ENCODE data around the gene HNRNPA3. TPM values are rescaled to one million over a fixed set of nuclear protein-coding genes. Genes with fewer than 3 reads are reported as not detected.

HNRNPA3 gene
- polyA plus RNA-seq, 1 of the 3 experiments (the other 2 are of a cell fraction) = 102 TPM

GRCh38 chr2:177254433-177255226, 42.0 kb downstream of the HNRNPA3 start:
- DNase-seq = peak; percentile 24
- Histone ChIP-seq H3K27me3 (ENCODE audit: insufficient read depth) (no peaks in the 10 kb centered on the region), H3K27ac (ENCODE audit: low read depth in 2 of 2, low read length in 1 of 2) (peak overlapping the region in 1 of 2 experiments; percentile 20; a peak in 1 of 4 replicates), H3K4me2 (no peak overlapping the region), H2AFZ (ENCODE audit: low read depth) (no peak overlapping the region), H3K4me1 (ENCODE audit: control insufficient read depth in 1 of 2, insufficient read depth in 2 of 2, low read depth in 1 of 2, low read length in 1 of 2) (peaks cover 6 to 24% of the 10 kb centered on the region in 2 experiments; a peak in 2 of 4 replicates), H3F3A (replicated peaks; ENCODE audit: insufficient read depth) (peaks cover 3% of the 10 kb centered on the region), H3K4me3 (ENCODE audit: low read depth in 2 of 2, low read length in 1 of 2) (no peak overlapping the region), H3K36me3 (replicated peaks in 1 of 2; ENCODE audit: control insufficient read depth in 1 of 2, insufficient read depth in 2 of 2, low read length in 1 of 2) (peaks cover 15 to 24% of the 10 kb centered on the region in 2 experiments), H3K9ac (no peak overlapping the region), H3K9me3 (peaks cover 4% of the 10 kb centered on the region; the same call in 1 of the 2 replicates), H4K20me1 (ENCODE audit: insufficient read depth) (peaks cover 98% of the 10 kb centered on the region), H3K79me2 (ENCODE audit: insufficient read depth) (peaks cover 100% of the 10 kb centered on the region), H3K9me2 (no peaks in the 10 kb centered on the region)
- 70% methylated on average over 11 of the region's 11 CpGs for WGBS (ENCODE audit: low lambda C conversion rate)
- TF ChIP-seq MAX (IDR thresholded peaks at IDR 0.05; ENCODE audit: low read depth) = no peak
- no peak for TF ChIP-seq RFX5 (IDR thresholded peaks at IDR 0.05; ENCODE audit: low read length)
- peak; percentile 11; the same call in 1 of the 2 replicates for TF ChIP-seq RAD21 (IDR thresholded peaks at IDR 0.05; ENCODE audit: low read length)
- peak; percentile 57 for TF ChIP-seq CTCF (IDR thresholded peaks at IDR 0.05)
- POLR2A ChIA-PET = no interaction called here
- CTCF ChIA-PET = interaction anchor here (0.8 to 8.9 kb wide), 8 partner anchors 8 to 215 kb away, joined by 3 to 67 read pairs (median 3); partner anchors contain the start of gene NFE2L2

- no peaks in the 10 kb centered on the region for H3K9me2 ChIP-seq
- peaks cover 100% of the 10 kb centered on the region for H3K79me2 ChIP-seq (ENCODE audit: insufficient read depth)
- no peaks in the 10 kb centered on the region for H3K27me3 ChIP-seq (ENCODE audit: insufficient read depth)
- peaks cover 15 to 20% of the 10 kb centered on the region in 2 experiments for H3K36me3 ChIP-seq (replicated peaks in 1 of 2; ENCODE audit: control insufficient read depth in 1 of 2, insufficient read depth in 2 of 2, low read length in 1 of 2)
- ChIA-PET POLR2A (no interaction called here), CTCF (interaction anchor here (0.8 to 8.9 kb wide), 6 partner anchors 8 to 53 kb away, joined by 3 to 67 read pairs (median 3); partner anchors contain the start of gene NFE2L2)
- peaks cover 3% of the 10 kb centered on the region for H3F3A ChIP-seq (replicated peaks; ENCODE audit: insufficient read depth)
- no peak for DNase-seq
- no peak for TF ChIP-seq IRF3 (IDR thresholded peaks at IDR 0.05; ENCODE audit: low read depth, low read length)
- peaks cover 4% of the 10 kb centered on the region; the same call in 1 of the 2 replicates for H3K9me3 ChIP-seq
- WGBS (ENCODE audit: low lambda C conversion rate) = 63% methylated on average over 2 of the region's 2 CpGs
- H3K9ac ChIP-seq = no peak overlapping the region
- peaks cover 99% of the 10 kb centered on the region for H4K20me1 ChIP-seq (ENCODE audit: insufficient read depth)
- peak overlapping the region; percentile 15; the same call in 1 of the 2 replicates for H3K4me2 ChIP-seq
- H3K4me3 ChIP-seq (ENCODE audit: low read depth in 2 of 2, low read length in 1 of 2) = no peak overlapping the region
- H3K27ac ChIP-seq (ENCODE audit: low read depth in 2 of 2, low read length in 1 of 2) = peak overlapping the region in 1 of 2 experiments; percentile 20; a peak in 1 of 4 replicates
- H2AFZ ChIP-seq (ENCODE audit: low read depth) = no peak overlapping the region
- H3K4me1 ChIP-seq (ENCODE audit: control insufficient read depth in 1 of 2, insufficient read depth in 2 of 2, low read depth in 1 of 2, low read length in 1 of 2) = peaks cover 6 to 24% of the 10 kb centered on the region in 2 experiments; a peak in 2 of 4 replicates
These were observed 42.6 kb downstream of the HNRNPA3 start for GRCh38 chr2:177255227-177255601.
